PC-3 (cell line): ENCODE results near the gene WHRN. TPM values are rescaled to one million over a fixed set of nuclear protein-coding genes. Genes with fewer than 3 reads are reported as not detected.

Source experiments
- ATAC-seq: fragments of 200-7000 bp; cut with Tn5 transposase; 2 replicates; pipeline ENCODE4 v1.9.1; 2020; ENCODE audit warnings: mild to moderate bottlenecking, moderate library complexity
- BruUV-seq: library from RNA; stranded (reverse); fragments of 400-500 nt; replicated peaks from 2 replicates; lab custom pipeline; 2021; lab: Mats Ljungman, UMichigan
- CTCF ChIA-PET: fragments of 300-600 bp; sonication (Branson Sonifier 250); formaldehyde crosslinking; loops from one replicate; lab custom pipeline; 2022; ENCODE audit warnings: antibody characterized with exemption; lab: Charles Lee
- POLR2A ChIA-PET: fragments of 300-600 bp; sonication (Branson Sonifier 250); formaldehyde crosslinking; loops from one replicate; lab custom pipeline; 2022; ENCODE audit warnings: antibody characterized with exemption; ENCODE audit not compliant: unreplicated experiment; lab: Charles Lee
- DNase-seq: peaks from one replicate; pipeline ENCODE4 v3.0.0-alpha.2; 2015
- H2AFZ ChIP-seq: fragments of 300-600 bp; sonication (generic); 2 replicates; pipeline ENCODE4 v1.6.0; 2016; ENCODE audit warnings: antibody characterized with exemption, low read length
- H3F3A ChIP-seq: fragments of 300-600 bp; sonication (generic); one replicate; pipeline ENCODE4 v1.6.0; 2017; ENCODE audit warnings: antibody characterized with exemption, low read length, control low read depth, mild to moderate bottlenecking; ENCODE audit not compliant: unreplicated experiment
- H3K27ac ChIP-seq: fragments of 300-600 bp; sonication (generic); 2 replicates; pipeline ENCODE4 v1.5.1; 2016; ENCODE audit warnings: mild to moderate bottlenecking, low read length
- H3K27me3 ChIP-seq: fragments of 300-600 bp; sonication (generic); 2 replicates; pipeline ENCODE4 v1.6.1; 2016; ENCODE audit warnings: low read length, mixed read lengths
- H3K36me3 ChIP-seq: fragments of 300-600 bp; sonication (generic); 2 replicates; pipeline ENCODE4 v1.6.1; 2016; ENCODE audit warnings: low read depth, mixed run types, low read length, mixed read lengths
- H3K4me1 ChIP-seq: fragments of 300-600 bp; sonication (generic); 2 replicates; pipeline ENCODE4 v1.5.1; 2016; ENCODE audit warnings: low read length; ENCODE audit not compliant: insufficient read depth
- H3K4me2 ChIP-seq: fragments of 300-600 bp; sonication (generic); 2 replicates; pipeline ENCODE4 v1.6.0; 2016; ENCODE audit warnings: low read length
- H3K4me3 ChIP-seq: fragments of 300-600 bp; sonication (generic); 2 replicates; pipeline ENCODE4 v1.5.1; 2016; ENCODE audit warnings: mild to moderate bottlenecking, low read length, mixed read lengths
- H3K79me2 ChIP-seq: fragments of 300-600 bp; sonication (generic); 2 replicates; pipeline ENCODE4 v1.6.1; 2017; ENCODE audit warnings: low read length, mixed read lengths
- H3K9ac ChIP-seq: fragments of 300-600 bp; sonication (generic); 2 replicates; pipeline ENCODE4 v1.6.0; 2016; ENCODE audit warnings: mild to moderate bottlenecking, low read length
- H3K9me2 ChIP-seq: fragments of 300-600 bp; sonication (generic); replicated peaks from 2 replicates; pipeline ENCODE4 v1.6.1; 2016; ENCODE audit warnings: mixed run types, low read length, mixed read lengths
- H3K9me3 ChIP-seq: fragments of 300-600 bp; sonication (generic); 2 replicates; pipeline ENCODE4 v1.6.1; 2016; ENCODE audit warnings: low read length, mixed read lengths
- H4K20me1 ChIP-seq: fragments of 300-600 bp; sonication (generic); 2 replicates; pipeline ENCODE4 v1.6.1; 2016; ENCODE audit warnings: low read length, mixed read lengths
- EZH2 ChIP-seq: fragments of 300-600 bp; sonication (generic); IDR thresholded peaks from one replicate; pipeline ENCODE4 v1.6.1; 2017; ENCODE audit warnings: antibody characterized with exemption, mild to moderate bottlenecking, low read length; ENCODE audit not compliant: unreplicated experiment
- EZH2phosphoT487 ChIP-seq: fragments of 300-600 bp; sonication (generic); IDR thresholded peaks from 2 replicates; pipeline ENCODE4 v1.6.1; 2018; ENCODE audit warnings: mild to moderate bottlenecking, antibody characterized with exemption, low read length, borderline replicate concordance
- intact Hi-C: fragments of 100-400 bp; cut with micrococcal nuclease; formaldehyde crosslinking; loops from 2 replicates; pipeline ENCODE4 v1.9.0; 2023
- total RNA-seq: library from RNA; depleted of rRNA; stranded (reverse); fragments of >200 nt; gene quantifications from 2 replicates; pipeline ENCODE4 v1.2.3, GENCODE V29; 2014
- TF ChIP-seq, protein P1 (sequence below): fragments of 300-600 bp; sonication (generic); conservative IDR thresholded peaks from 2 replicates; pipeline ENCODE4 v1.5.1; 2017; ENCODE audit warnings: antibody characterized with exemption, low read depth, mild to moderate bottlenecking, low read length

WHRN gene
- total RNA-seq, 1 experiment from 2014 or later = 10.5 TPM

GRCh38 chr9:114427644-114428043, 77.6 kb downstream of the WHRN start:
- BruUV-seq = no TSS peak
- no peak overlapping the region for H3K4me2 ChIP-seq
- H3K9ac ChIP-seq = no peak overlapping the region
- DNase-seq = no peak
- no peak overlapping the region for H3K27ac ChIP-seq
- peaks cover 4% of the 10 kb centered on the region; the same call in 1 of the 2 replicates for H3K4me1 ChIP-seq
- no peak for ATAC-seq
- no peaks in the 10 kb centered on the region for H3F3A ChIP-seq
- intact Hi-C loops = no loop called here
- no peaks in the 10 kb centered on the region for H3K27me3 ChIP-seq
- H3K9me2 ChIP-seq = no peaks in the 10 kb centered on the region
- H2AFZ ChIP-seq = no peak overlapping the region
- H3K36me3 ChIP-seq = no peaks in the 10 kb centered on the region
- ChIA-PET CTCF (no interaction called here), POLR2A (no interaction called here)
- no peaks in the 10 kb centered on the region for H3K79me2 ChIP-seq
- H3K4me3 ChIP-seq = no peak overlapping the region
- H4K20me1 ChIP-seq = no peaks in the 10 kb centered on the region
- TF ChIP-seq, protein P1, sequence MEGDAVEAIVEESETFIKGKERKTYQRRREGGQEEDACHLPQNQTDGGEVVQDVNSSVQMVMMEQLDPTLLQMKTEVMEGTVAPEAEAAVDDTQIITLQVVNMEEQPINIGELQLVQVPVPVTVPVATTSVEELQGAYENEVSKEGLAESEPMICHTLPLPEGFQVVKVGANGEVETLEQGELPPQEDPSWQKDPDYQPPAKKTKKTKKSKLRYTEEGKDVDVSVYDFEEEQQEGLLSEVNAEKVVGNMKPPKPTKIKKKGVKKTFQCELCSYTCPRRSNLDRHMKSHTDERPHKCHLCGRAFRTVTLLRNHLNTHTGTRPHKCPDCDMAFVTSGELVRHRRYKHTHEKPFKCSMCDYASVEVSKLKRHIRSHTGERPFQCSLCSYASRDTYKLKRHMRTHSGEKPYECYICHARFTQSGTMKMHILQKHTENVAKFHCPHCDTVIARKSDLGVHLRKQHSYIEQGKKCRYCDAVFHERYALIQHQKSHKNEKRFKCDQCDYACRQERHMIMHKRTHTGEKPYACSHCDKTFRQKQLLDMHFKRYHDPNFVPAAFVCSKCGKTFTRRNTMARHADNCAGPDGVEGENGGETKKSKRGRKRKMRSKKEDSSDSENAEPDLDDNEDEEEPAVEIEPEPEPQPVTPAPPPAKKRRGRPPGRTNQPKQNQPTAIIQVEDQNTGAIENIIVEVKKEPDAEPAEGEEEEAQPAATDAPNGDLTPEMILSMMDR = no peak
- no peak for TF ChIP-seq EZH2phosphoT487
- no peak for TF ChIP-seq EZH2
- H3K9me3 ChIP-seq = no peaks in the 10 kb centered on the region

GRCh38 chr9:114426046-114426948, 79.0 kb downstream of the WHRN start:
- no peaks in the 10 kb centered on the region for H3K9me3 ChIP-seq
- intact Hi-C loops = no loop called here
- no peak overlapping the region for H3K4me3 ChIP-seq
- no peaks in the 10 kb centered on the region for H3K9me2 ChIP-seq
- no TSS peak for BruUV-seq
- H3K27me3 ChIP-seq = no peaks in the 10 kb centered on the region
- H2AFZ ChIP-seq = no peak overlapping the region
- ChIA-PET CTCF (no interaction called here), POLR2A (no interaction called here)
- no peaks in the 10 kb centered on the region for H3K36me3 ChIP-seq
- peaks cover 4% of the 10 kb centered on the region; the same call in 1 of the 2 replicates for H3K4me1 ChIP-seq
- no peak overlapping the region for H3K27ac ChIP-seq
- H4K20me1 ChIP-seq = no peaks in the 10 kb centered on the region
- DNase-seq = no peak
- no peaks in the 10 kb centered on the region for H3F3A ChIP-seq
- no peak overlapping the region for H3K4me2 ChIP-seq
- H3K9ac ChIP-seq = no peak overlapping the region
- H3K79me2 ChIP-seq = no peaks in the 10 kb centered on the region
- ATAC-seq = no peak
- TF ChIP-seq EZH2phosphoT487 (no peak), EZH2 (no peak)
- TF ChIP-seq, protein P1 = no peak

GRCh38 chr9:114425126-114425525, 80.1 kb downstream of the WHRN start:
- Histone ChIP-seq H3K9ac (no peak overlapping the region), H3K9me2 (no peaks in the 10 kb centered on the region), H3K27ac (no peak overlapping the region), H3K4me2 (no peak overlapping the region), H4K20me1 (no peaks in the 10 kb centered on the region), H3K9me3 (no peaks in the 10 kb centered on the region), H3F3A (no peaks in the 10 kb centered on the region), H2AFZ (no peak overlapping the region), H3K79me2 (no peaks in the 10 kb centered on the region), H3K4me3 (no peak overlapping the region), H3K27me3 (no peaks in the 10 kb centered on the region), H3K4me1 (no peaks in the 10 kb centered on the region), H3K36me3 (no peaks in the 10 kb centered on the region)
- CTCF ChIA-PET = no interaction called here
- intact Hi-C loops = no loop called here
- POLR2A ChIA-PET = no interaction called here
- no peak for DNase-seq
- TF ChIP-seq EZH2 = no peak
- no peak for ATAC-seq
- BruUV-seq = TSS peak; percentile 23
